Neural crest cell (in vitro differentiated cells): Measurements from ENCODE around the gene PFKFB3. TPM values are rescaled to one million over a fixed set of nuclear protein-coding genes. Genes with fewer than 3 reads are reported as not detected.
A peak's percentile ranks its signal among the peaks of the same experiment; 100 is the strongest.
"Not testable (repeated sequence)": the region's sequence is repeated elsewhere in the genome, so short reads cannot be mapped to it uniquely, and the experiment has no call there.

ENCODE experiments used
- DNase-seq: peaks from one replicate; pipeline ENCODE4 v3.0.0; 2021; ENCODE audit warnings: low read depth, mixed read lengths, low spot score
- H3K27ac Mint-ChIP-seq: one replicate; pipeline ENCODE4 v1.8.0; 2021; ENCODE audit warnings: mild to moderate bottlenecking, mixed read lengths; ENCODE audit not compliant: unreplicated experiment
- H3K27me3 Mint-ChIP-seq: 2 replicates; pipeline ENCODE4 v1.8.0; 2021; ENCODE audit warnings: low read depth, mild to moderate bottlenecking, mixed read lengths
- H3K36me3 Mint-ChIP-seq: 2 replicates; pipeline ENCODE4 v1.8.0; 2021; ENCODE audit warnings: low read depth, mild to moderate bottlenecking, mixed read lengths
- H3K4me1 Mint-ChIP-seq: 2 replicates; pipeline ENCODE4 v1.8.0; 2021; ENCODE audit warnings: mixed read lengths
- H3K4me3 Mint-ChIP-seq: one replicate; pipeline ENCODE4 v1.8.0; 2021; ENCODE audit warnings: mild to moderate bottlenecking, mixed read lengths
- H3K9me3 Mint-ChIP-seq: 2 replicates; pipeline ENCODE4 v1.8.0; 2021; ENCODE audit warnings: mixed read lengths
- total RNA-seq: library from RNA; stranded (reverse); gene quantifications from 2 replicates; pipeline ENCODE4 v1.2.1, GENCODE V29; 2021
- TF ChIP-seq, protein P1 (sequence below): fragments of 200-600 bp; sonication (generic); conservative IDR thresholded peaks from 2 replicates; pipeline ENCODE4 v1.5.0; 2021; ENCODE audit warnings: antibody characterized with exemption, mild to moderate bottlenecking

PFKFB3 gene
- total RNA-seq, 1 donor from 2014 or later: 36.7 TPM

DNA sequence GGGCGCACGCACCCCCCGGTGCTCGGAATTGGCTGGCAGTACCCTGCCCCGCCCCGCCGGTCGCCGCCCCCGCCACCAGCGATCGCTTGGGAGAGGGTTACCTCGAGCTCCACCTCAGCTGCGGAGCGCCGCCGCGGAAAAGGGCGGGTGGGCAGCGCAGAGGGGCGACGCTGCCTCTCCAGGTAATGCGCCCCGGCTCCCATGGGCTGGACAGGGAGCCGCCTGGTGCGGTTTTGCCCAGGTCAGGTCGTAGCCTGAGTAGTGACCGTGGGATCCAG, 1.3 kb downstream of the PFKFB3 start:
- Mint-ChIP-seq H3K9me3 (no peaks in the 10 kb centered on the region), H3K27me3 (peaks cover 42% of the 10 kb centered on the region), H3K4me3 (peak overlapping the region; percentile 90), H3K36me3 (peaks cover 6% of the 10 kb centered on the region), H3K4me1 (peaks cover 38% of the 10 kb centered on the region), H3K27ac (no peak overlapping the region)
- TF ChIP-seq, protein P1, sequence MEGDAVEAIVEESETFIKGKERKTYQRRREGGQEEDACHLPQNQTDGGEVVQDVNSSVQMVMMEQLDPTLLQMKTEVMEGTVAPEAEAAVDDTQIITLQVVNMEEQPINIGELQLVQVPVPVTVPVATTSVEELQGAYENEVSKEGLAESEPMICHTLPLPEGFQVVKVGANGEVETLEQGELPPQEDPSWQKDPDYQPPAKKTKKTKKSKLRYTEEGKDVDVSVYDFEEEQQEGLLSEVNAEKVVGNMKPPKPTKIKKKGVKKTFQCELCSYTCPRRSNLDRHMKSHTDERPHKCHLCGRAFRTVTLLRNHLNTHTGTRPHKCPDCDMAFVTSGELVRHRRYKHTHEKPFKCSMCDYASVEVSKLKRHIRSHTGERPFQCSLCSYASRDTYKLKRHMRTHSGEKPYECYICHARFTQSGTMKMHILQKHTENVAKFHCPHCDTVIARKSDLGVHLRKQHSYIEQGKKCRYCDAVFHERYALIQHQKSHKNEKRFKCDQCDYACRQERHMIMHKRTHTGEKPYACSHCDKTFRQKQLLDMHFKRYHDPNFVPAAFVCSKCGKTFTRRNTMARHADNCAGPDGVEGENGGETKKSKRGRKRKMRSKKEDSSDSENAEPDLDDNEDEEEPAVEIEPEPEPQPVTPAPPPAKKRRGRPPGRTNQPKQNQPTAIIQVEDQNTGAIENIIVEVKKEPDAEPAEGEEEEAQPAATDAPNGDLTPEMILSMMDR: no peak
- DNase-seq: no peak

DNA sequence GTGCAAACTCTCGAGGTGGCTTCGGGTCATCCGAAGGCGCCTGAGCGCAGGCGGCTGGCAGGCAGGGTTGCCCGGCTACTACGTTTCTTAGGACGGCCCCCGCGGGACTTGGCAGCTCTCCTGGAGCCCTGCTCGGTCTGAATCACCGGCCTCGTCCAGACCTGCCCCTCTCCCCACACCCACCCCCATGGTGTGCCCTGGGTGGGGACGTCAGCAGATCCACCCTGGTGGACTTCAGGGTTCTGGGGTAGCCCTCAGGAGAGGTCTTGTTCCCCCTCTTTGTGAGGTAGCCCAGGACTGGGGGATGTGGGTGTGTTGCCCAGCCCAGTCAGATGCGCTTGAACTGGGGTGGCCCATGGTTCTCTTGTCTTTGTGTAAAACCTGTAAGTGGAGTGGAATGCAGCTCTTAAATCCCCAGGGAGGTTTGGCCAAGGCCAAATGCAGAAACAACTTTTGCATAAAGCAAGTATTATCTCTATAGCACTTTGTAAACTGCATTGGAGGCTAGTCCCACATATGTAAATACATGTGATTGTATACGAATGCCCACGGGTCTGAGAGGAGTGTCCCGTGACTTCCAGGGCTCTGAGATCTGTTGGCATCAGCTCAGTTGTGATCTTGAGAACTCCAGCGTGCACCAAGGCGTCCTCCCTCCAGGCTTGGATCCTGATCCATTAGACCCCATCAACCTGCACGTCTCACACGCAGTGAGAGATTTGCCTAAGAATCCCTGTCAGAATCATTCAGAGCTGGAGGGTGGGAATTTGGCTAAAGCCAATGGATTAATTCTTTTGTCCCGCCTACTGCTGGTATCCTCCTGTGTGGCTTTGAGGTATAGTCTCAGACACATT, 1.8 kb downstream of the PFKFB3 start:
- peak overlapping the region; percentile 90 for H3K4me3 Mint-ChIP-seq
- no peak overlapping the region for H3K27ac Mint-ChIP-seq
- H3K36me3 Mint-ChIP-seq: peaks cover 6% of the 10 kb centered on the region
- H3K4me1 Mint-ChIP-seq: peaks cover 41% of the 10 kb centered on the region
- TF ChIP-seq, protein P1: no peak
- H3K27me3 Mint-ChIP-seq: peaks cover 38% of the 10 kb centered on the region
- no peak for DNase-seq
- no peaks in the 10 kb centered on the region for H3K9me3 Mint-ChIP-seq

DNA sequence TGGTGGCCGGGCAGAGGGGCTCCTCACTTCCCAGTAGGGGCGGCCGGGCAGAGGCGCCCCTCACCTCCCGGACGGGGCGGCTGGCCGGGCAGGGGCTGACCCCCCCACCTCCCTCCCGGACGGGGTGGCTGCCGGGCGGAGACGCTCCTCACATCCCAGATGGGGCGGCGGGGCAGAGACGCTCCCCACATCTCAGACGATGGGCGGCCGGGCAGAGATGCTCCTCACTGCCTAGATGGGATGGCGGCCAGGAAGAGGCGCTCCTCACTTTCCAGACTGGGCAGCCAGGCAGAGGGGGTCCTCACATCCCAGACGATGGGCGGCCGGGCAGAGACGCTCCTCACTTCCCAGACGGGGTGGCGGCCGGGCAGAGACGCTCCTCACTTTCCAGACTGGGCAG, 3.8 kb downstream of the PFKFB3 start:
- not testable (repeated sequence) for H3K4me3 Mint-ChIP-seq, H3K36me3 Mint-ChIP-seq, DNase-seq, H3K9me3 Mint-ChIP-seq, H3K27ac Mint-ChIP-seq
- H3K27me3 Mint-ChIP-seq: peaks cover 21% of the 10 kb centered on the region
- peaks cover 38% of the 10 kb centered on the region for H3K4me1 Mint-ChIP-seq

DNA sequence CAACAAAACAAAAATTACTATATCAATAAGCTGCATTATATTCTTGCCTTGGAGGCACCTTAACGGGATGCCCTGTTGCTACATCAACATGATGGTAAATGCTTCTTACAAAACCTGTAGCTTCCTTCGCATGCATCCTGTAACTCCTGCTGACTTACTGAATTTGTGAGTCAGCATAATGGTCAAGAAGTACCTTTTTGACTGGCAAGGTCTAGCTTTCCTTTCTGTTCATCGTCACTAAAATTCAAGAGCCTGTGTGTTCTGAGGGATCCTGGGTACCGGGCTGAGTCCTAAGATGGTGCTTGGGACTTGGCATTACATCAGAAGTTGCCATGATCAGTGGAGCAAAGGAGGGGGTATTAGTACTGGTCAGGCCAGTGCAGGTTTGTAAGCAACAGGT, 4.9 kb downstream of the PFKFB3 start:
- peaks cover 6% of the 10 kb centered on the region for H3K36me3 Mint-ChIP-seq
- peaks cover 11% of the 10 kb centered on the region for H3K27me3 Mint-ChIP-seq
- H3K27ac Mint-ChIP-seq: no peak overlapping the region
- peak overlapping the region; percentile 48 for H3K4me3 Mint-ChIP-seq
- H3K9me3 Mint-ChIP-seq: no peaks in the 10 kb centered on the region
- no peak for DNase-seq
- TF ChIP-seq, protein P1: no peak
- peaks cover 43% of the 10 kb centered on the region for H3K4me1 Mint-ChIP-seq

DNA sequence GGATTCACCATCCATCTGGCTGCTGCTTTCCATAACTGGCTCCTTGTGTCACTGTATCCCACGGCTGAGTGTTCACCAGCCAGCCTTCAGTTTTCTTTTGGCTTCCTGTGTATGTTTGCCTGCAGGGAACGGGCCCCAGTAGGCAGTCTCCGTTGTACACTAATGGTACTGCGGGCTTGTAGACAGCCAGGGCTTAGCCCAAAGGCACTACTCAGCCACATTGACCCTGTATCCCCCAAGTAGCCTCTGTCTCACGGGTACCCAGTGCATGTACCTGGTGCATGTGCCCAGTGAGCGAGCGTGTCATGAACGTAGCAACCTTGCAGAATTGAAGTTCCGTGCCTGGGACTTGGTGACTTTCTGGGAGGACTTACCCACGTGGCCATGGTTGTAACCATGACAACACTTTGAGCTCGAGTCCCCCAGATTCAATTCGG, 6.1 kb downstream of the PFKFB3 start:
- H3K4me1 Mint-ChIP-seq: peaks cover 39% of the 10 kb centered on the region
- no peaks in the 10 kb centered on the region for H3K9me3 Mint-ChIP-seq
- DNase-seq: no peak
- TF ChIP-seq, protein P1: no peak
- H3K27ac Mint-ChIP-seq: no peak overlapping the region
- H3K4me3 Mint-ChIP-seq: peak overlapping the region; percentile 47
- H3K36me3 Mint-ChIP-seq: peaks cover 11% of the 10 kb centered on the region
- H3K27me3 Mint-ChIP-seq: peaks cover 8% of the 10 kb centered on the region

DNA sequence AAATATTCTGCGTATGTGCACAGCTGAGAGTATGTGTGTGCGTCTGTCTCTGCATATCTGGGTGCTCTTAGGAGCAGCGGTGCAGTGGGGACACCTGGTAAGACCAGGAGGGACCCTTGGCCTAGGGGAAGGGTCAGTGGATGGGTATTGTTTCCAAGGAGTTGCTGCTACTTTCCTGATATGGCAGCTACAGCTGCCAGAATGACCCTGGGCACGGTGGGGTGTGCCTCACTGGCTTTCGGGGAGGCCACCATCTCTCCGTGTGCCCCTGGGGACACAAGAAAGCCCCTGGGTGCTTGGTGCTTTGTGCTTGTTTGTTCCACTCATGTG, 8.6 kb downstream of the PFKFB3 start:
- TF ChIP-seq, protein P1: no peak
- no peak for DNase-seq
- Mint-ChIP-seq H3K9me3 (no peaks in the 10 kb centered on the region), H3K4me3 (peak overlapping the region; percentile 7), H3K36me3 (peaks cover 9% of the 10 kb centered on the region), H3K27ac (no peak overlapping the region), H3K4me1 (peaks cover 30% of the 10 kb centered on the region), H3K27me3 (no peaks in the 10 kb centered on the region)
